22Rv1 (cell line): Measurements from ENCODE around the gene CDC42EP3.

Experiments used
- H3K27ac ChIP-seq: fragments of 450-650 bp; 2 replicates; pipeline ENCODE4 v1.5.1; 2017
- ZFX ChIP-seq: fragments of 450-650 bp; IDR thresholded peaks from 2 replicates; pipeline ENCODE4 v1.6.1; 2017; ENCODE audit warnings: antibody characterized with exemption, borderline replicate concordance
- TF ChIP-seq, protein P1 (sequence below): fragments of 450-650 bp; IDR thresholded peaks from 2 replicates; pipeline ENCODE4 v1.5.1; 2017; ENCODE audit warnings: mild to moderate bottlenecking

The CDC42EP3 gene

DNA sequence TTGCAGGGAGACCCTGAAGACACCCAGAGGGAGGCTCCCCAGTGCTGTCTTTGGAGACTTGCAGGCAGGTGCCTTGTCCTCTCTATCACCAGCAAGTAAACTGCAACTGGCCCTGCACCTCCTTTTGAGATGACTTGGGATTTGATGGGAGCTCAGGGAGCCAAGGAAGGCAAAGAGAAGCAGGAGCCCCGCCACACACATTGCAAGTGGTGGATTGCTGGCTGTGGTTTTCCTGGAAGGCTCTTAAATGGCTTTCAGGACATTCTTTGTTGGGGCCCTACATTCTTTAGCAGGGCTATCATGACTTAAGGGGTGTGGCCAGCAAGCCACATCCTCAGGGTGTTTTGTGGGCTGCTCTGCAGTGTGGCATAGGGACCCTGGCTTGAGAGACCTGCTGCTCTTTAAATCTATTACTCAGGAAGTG is 39.9 kb upstream of the CDC42EP3 start:
- TF ChIP-seq, protein P1, sequence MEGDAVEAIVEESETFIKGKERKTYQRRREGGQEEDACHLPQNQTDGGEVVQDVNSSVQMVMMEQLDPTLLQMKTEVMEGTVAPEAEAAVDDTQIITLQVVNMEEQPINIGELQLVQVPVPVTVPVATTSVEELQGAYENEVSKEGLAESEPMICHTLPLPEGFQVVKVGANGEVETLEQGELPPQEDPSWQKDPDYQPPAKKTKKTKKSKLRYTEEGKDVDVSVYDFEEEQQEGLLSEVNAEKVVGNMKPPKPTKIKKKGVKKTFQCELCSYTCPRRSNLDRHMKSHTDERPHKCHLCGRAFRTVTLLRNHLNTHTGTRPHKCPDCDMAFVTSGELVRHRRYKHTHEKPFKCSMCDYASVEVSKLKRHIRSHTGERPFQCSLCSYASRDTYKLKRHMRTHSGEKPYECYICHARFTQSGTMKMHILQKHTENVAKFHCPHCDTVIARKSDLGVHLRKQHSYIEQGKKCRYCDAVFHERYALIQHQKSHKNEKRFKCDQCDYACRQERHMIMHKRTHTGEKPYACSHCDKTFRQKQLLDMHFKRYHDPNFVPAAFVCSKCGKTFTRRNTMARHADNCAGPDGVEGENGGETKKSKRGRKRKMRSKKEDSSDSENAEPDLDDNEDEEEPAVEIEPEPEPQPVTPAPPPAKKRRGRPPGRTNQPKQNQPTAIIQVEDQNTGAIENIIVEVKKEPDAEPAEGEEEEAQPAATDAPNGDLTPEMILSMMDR, result no peak
- TF ChIP-seq ZFX, result no peak
- no peak overlapping the region for H3K27ac ChIP-seq

DNA sequence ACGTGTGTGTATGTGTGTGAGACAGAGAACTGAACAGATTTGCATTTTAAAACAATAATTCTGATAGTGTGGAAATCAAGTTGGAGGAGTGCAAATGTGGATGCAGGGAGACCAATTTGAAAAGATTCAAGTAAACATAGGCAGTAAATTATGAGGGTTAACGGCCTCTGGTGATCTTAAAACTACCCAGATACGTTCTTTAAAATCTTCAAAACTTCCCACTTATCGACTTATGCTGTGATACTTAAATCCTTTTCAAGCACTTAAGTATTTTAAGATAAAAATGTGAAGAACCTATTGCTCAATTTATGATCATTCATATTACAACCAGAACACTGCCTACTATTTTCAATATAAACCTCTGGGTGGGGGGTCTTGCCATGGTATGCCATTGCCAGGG is 37.7 kb upstream of the CDC42EP3 start:
- no peak for TF ChIP-seq ZFX
- TF ChIP-seq, protein P1, result no peak
- H3K27ac ChIP-seq, result no peak overlapping the region

DNA sequence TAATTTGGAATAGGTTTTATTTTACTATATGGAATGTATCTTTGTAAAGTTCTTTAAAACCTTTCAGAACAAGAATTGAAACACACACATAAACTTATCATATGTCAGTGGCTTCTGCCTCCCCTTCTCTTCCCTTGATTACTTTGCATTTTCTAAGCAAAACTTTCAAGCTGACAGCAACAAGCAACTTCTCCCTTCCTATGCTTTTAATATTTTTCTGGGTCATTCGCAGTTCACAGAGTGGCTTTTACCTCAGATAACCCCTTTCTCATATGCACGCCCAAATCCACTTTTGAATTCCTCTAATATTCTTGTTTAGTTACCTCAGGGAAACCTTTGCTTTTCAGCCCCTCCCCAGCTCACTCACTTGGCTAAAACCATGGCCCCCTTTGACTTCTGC is 36.7 kb upstream of the CDC42EP3 start:
- TF ChIP-seq, protein P1, result no peak
- no peak for TF ChIP-seq ZFX
- H3K27ac ChIP-seq, result no peak overlapping the region

DNA sequence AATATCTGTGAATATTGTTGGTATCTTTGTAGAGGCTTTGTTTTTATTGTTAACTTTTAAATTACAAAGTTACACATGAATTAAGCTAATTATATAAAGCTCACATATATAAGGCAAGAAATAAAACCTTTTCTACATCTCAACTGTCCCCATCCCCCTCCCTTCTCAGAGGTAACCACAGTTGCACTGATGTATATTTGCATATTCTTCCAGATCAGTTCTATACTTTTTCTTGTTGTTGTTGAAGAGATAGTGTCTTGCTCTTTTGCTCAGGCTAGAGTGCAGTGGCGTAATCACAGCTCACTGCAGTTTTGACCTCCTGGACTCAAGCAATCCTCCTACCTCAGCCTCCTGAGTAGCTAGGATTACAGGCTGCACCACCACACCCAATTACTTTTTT is 36.0 kb upstream of the CDC42EP3 start:
- no peak overlapping the region for H3K27ac ChIP-seq
- no peak for TF ChIP-seq ZFX
- TF ChIP-seq, protein P1, result no peak

DNA sequence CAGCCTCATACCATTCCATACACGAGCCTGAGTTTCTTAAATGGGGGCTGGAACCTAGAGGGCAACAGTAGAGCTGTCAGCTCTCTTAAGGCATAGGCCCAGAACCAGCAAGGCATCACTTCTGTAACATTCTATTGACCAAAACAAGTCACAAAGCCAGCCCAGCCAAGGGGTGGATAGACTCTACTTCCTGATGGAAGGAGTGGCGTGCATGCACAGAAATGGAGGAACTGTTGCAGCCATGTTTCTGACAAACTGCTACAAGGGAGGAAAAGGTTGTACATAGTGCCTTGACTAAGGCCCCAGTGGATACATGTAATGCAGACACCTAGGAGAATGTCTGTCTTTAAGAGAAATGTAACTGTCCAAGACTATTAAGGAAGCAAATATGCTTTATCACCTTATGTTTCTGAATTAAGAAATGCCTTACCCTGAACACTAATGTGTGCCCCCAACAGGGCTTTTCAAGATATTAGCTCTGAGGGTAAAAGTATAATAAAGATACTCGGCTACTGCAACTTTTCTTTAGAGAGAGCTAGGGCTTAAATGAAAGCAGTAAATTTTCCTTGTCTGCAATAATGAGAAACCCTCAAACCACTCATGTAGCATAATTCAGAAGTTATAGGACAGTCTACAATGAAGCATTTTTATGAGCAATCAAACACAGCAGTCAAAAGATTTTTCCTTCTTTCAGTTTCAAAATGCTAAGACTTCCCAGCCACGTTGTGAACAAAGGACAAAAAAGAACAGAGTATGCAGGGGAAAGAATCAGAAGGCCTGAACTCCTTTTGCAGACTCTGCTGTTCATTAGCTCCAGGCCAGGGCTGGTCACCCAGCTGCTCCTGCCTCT is 35.1 kb upstream of the CDC42EP3 start:
- no peak for TF ChIP-seq ZFX
- TF ChIP-seq, protein P1, result no peak
- H3K27ac ChIP-seq, result no peak overlapping the region

DNA sequence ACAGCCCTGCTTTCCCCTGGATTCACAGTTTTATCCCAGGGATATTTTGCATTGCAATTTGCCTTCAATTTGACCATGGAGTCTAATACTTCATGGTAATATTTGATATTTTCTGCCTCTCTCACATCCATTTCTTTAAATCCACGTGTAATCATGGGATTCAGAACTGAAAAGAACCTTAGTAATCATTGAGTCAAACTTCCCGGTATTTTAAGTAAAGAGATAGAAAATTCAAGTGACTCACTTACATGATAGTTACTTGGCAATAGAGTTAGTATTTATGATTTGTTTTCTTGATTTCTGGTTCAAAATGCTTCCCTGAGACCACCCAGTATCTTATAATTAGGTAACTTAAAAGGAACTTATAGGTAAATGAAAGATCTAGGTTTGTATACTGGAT is 33.7 kb upstream of the CDC42EP3 start:
- TF ChIP-seq, protein P1, result no peak
- TF ChIP-seq ZFX, result no peak
- no peak overlapping the region for H3K27ac ChIP-seq

DNA sequence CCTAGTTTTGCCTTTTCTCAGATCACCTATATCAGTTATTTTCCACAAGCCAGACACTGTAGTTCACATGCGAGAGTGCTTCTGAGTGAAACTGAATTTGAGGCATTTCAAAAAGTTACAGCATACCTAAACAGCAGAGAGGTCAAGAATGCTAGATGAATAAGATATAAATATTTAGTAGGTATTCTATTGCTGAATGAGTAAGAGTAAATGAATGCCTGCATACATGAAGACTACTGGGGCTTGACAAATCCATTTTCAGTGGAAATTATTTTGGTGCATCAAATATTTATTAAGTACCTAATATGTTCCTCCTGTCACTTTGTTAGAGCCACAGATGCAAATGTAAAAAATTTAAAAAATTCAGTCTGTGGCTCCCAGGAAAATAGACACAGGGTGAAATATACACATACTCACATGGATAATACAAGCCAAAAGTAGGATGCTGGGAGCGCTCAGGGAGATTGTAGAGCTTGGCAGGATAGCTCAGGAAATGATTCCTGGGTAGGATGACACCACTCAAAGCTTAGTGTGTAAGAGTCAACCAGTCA is 27.6 kb upstream of the CDC42EP3 start:
- TF ChIP-seq, protein P1, result no peak
- H3K27ac ChIP-seq, result no peak overlapping the region
